ENCODE measurements around the gene MUCL3.
"Not testable (repeated sequence)": the region's sequence is repeated elsewhere in the genome, so short reads cannot be mapped to it uniquely, and the experiment has no call there.

MUCL3 gene

GRCh38 chr6:30979690-30980089, 38.9 kb downstream of the MUCL3 start:
- DNase-seq: no peak

DNA sequence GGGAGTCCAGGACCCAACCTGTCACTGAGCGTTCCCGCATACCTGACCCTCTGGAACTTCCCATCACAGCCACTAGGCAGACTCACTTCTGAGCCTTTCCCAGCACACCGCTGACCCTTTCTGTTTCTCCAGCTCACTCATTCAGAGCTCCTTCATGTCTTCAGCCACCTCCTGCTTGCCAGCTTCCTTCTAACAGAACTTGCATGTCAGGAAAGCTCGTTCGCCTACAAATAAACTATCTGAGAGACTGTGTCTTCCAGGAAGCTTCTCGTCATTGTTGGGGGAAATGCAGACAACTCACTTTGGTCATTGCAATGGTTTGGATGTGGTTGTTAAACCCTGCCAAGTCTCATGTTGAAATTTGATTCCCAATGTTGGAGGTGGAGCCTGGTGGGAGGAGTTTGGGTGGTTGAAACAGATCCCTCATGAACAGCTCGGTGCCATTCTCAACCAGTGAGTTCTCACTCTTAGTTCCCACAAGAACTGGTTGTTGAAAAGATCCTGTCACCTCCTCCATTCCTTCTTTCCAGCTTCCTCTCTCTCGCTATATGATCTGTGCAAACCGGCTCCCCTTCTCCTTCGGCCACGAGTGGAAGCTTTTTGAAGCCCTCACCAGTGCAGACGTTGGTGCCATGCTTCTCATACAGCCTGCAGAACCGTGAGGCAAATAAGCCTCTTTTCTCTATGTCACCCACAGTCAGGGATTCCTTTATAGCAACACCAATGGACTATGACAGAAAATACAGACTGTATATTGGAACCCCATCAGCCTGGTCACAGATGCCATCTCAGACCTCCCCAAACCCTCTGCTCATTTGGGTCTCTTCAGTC, 41.4 kb downstream of the MUCL3 start:
- DNase-seq: peak in 1 of 56 donors; percentile 2

GRCh38 chr6:30983439-30983838, 42.7 kb downstream of the MUCL3 start, which contains the start of gene MUC21:
TSS of gene MUC21 (plus strand) at chr6:30983718. CDS start at chr6:30983959, 241 bp downstream.
- no peak for DNase-seq

DNA sequence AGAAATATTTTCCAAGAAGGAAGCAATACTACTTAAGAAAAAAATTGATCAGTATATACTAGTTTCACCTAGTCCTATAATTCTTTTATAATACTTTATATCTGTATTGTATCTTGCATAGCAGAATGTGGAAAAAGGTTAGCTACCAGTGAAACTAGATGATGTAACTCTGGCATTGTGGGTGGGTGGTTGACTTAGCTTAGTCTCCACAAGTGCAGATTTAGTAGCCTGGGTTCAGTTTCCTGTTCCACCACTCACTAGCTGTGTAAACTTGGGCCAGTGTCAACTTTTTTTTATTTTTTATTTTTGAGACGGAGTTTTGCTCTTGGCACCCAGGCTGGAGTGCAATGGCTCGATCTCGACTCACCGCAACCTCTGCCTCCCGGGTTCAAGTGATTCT, 44.7 kb downstream of the MUCL3 start:
- DNase-seq: no peak

- no peak for DNase-seq
These were observed 46.5 kb downstream of the MUCL3 start for GRCh38 chr6:30987304-30987703.

DNA sequence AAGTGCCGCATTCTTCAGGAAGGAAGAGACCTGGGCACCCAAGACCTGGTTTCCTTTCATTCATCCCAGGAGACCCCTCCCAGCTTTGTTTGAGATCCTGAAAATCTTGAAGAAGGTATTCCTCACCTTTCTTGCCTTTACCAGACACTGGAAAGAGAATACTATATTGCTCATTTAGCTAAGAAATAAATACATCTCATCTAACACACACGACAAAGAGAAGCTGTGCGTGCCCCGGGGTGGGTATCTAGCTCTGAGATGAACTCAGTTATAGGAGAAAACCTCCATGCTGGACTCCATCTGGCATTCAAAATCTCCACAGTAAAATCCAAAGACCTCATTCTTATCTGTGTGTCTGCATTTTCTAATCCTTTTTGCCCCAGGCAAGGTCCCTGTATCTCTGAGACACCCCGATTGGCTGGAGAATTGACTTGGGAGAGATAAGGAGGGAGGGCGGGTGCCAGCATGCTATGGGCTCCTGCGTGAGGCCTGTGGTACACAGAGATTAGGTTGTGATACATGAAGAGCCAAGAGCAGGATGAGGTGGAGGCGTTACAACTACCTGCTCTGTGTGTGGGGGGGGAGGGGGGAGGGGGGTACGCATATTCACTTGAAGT, 47.5 kb downstream of the MUCL3 start:
- no peak for DNase-seq

GRCh38 chr6:30990422-30991086, 49.8 kb downstream of the MUCL3 start:
- no peak for DNase-seq

GRCh38 chr6:30991891-30992290, 51.1 kb downstream of the MUCL3 start:
- DNase-seq: no peak

- no peak for DNase-seq
These were observed 56.5 kb downstream of the MUCL3 start for GRCh38 chr6:30997301-30997700.

DNA sequence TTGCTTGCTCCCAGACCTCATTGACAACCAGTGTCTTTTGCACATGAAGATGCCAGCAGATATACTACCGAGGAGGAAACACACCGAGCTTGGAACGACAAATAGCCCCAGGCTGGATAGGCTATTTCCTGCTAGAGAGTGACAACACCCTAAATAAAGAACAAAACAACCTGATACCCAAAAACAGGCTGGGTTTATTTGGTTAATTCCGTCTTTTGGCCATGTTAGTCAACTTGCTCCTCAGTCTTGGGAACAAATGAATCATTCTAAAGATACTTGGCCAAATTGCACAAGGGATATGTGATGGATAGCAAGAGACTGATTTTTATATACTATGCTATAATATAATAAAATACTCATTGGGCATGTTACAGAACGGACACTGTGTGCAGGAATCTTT, 58.0 kb downstream of the MUCL3 start:
- no peak for DNase-seq

DNA sequence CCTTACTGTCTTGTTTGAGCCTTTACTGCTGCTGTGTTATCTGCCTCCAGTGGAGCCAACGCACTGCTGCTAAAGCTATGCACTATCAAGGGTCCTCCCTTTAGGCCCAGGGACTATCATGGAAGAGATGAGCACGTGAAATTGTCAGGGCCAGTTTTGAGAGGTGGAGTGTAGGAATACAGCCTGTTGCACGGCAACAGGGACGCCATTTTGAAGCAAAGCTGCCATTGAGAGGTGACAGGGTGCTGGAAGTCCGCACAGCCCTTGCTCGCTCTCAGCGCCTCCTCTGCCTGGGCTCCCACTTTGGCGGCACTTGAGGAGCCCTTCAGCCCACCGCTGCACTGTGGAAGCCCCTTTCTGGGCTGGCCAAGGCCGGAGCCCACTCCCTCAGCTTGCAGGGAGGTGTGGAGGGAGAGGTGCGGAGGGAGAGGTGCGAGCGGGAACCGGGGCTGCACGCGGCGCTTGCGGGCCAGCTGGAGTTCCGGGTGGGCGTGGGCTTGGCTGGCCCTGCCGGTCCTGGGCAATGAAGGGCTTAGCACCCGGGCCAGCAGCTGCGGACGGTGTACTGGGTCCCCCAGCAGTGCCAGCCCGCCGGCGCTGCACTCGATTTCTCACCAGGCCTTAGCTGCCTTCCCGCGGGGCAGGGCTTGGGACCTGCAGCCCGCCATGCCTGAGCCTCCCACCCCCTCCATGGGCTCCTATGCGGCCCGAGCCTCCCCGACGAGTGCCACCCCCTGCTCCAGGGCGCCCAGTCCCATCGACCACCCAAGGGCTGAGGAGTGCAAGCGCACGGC, 59.5 kb downstream of the MUCL3 start:
- DNase-seq: not testable (repeated sequence)

- no peak for DNase-seq
These were observed 60.6 kb downstream of the MUCL3 start for GRCh38 chr6:31001281-31001888.

- DNase-seq: no peak
These were observed 61.7 kb downstream of the MUCL3 start for GRCh38 chr6:31002471-31002870.

Measured in nucleus accumbens (tissue), 56 donors.